Peyer's patch (tissue), 4 donors: ENCODE results near the gene GRHL3.

Experiments
- CTCF ChIP-seq, 6 experiments: fragments of 450-650 bp in 4 of 6; fragments of 200-600 bp in 2 of 6; sonication (generic) in 1 of 6; IDR thresholded peaks; one replicate each; pipeline ENCODE4 v1.5.1; 2017 to 2019; ENCODE audit warnings: antibody characterized with exemption in 6 of 6, mild to moderate bottlenecking in 3 of 6, moderate library complexity in 1 of 6
- POLR2A ChIP-seq, 2 donors: fragments of 450-650 bp; IDR thresholded peaks; one replicate each; pipeline ENCODE4 v1.5.1; 2017; ENCODE audit warnings: antibody characterized with exemption in 2 of 2, mild to moderate bottlenecking in 2 of 2, moderate library complexity in 2 of 2

- TF ChIP-seq CTCF (IDR thresholded peaks at IDR 0.05): no peak
- TF ChIP-seq POLR2A (IDR thresholded peaks at IDR 0.05): no peak
These were observed 84.6 kb downstream of the GRHL3 start for GRCh38 chr1:24403806-24404205.
